B cell (primary cell): ENCODE results near the gene AFG1L. TPM values are rescaled to one million over a fixed set of nuclear protein-coding genes. Genes with fewer than 3 reads are reported as not detected.

Experiments used
- ATAC-seq: fragments of 200-7000 bp; cut with Tn5 transposase; one replicate; pipeline ENCODE4 v1.10.0; 2021; ENCODE audit warnings: low read depth, mild to moderate bottlenecking, moderate number of reproducible peaks, moderate library complexity
- CTCF ChIA-PET: fragments of 350-600 bp; sonication (Branson Sonifier 250); formaldehyde crosslinking; loops from one replicate; lab custom pipeline; 2021; ENCODE audit warnings: antibody characterized with exemption, inconsistent platforms; lab: Charles Lee
- POLR2A ChIA-PET: fragments of 350-600 bp; sonication (Branson Sonifier 250); formaldehyde crosslinking; loops from one replicate; lab custom pipeline; 2021; ENCODE audit warnings: antibody characterized with exemption; lab: Charles Lee
- DNase-seq: peaks from one replicate; pipeline ENCODE4 v3.0.0; 2013
- H2AFZ ChIP-seq: 2 replicates; pipeline ENCODE4 v1.6.1; 2012; ENCODE audit warnings: mild to moderate bottlenecking, low read depth, low read length; ENCODE audit not compliant: insufficient read depth, poor library complexity, severe bottlenecking
- H3K27ac ChIP-seq, 2 donors: 1 replicate in 1 of 2; 2 replicates in 1 of 2; pipeline ENCODE4 v1.5.1; 2012 to 2013; ENCODE audit warnings: low read length in 2 of 2, mild to moderate bottlenecking in 2 of 2, moderate library complexity in 1 of 2
- H3K27me3 ChIP-seq, 4 experiments: fragments of 200-600 bp in 1 of 4; sonication (generic) in 1 of 4; replicated peaks in 1 of 4; 1 replicate in 2 of 4; 2 replicates in 2 of 4; pipeline versions ENCODE4 v1.6.1 to v1.7.0; 2013 to 2016; ENCODE audit warnings: low read length in 3 of 4, mild to moderate bottlenecking in 2 of 4, mixed read lengths in 1 of 4, moderate library complexity in 1 of 4; ENCODE audit not compliant: insufficient read depth in 4 of 4, control insufficient read depth in 3 of 4; ENCODE audit errors: control extremely low read depth in 1 of 4
- H3K36me3 ChIP-seq, 2 experiments: replicated peaks in 1 of 2; 1 replicate in 1 of 2; 2 replicates in 1 of 2; pipeline versions ENCODE4 v1.6.1 to v1.7.1; 2013; ENCODE audit warnings: low read length in 1 of 2; ENCODE audit not compliant: insufficient read depth in 2 of 2, control insufficient read depth in 1 of 2; ENCODE audit errors: control extremely low read depth in 1 of 2, extremely low read depth in 1 of 2
- H3K4me1 ChIP-seq, 2 donors: fragments of 200-600 bp in 1 of 2; sonication (generic) in 1 of 2; 1 replicate in 1 of 2; 2 replicates in 1 of 2; pipeline versions ENCODE4 v1.5.1 to v1.6.1; 2013 to 2017; ENCODE audit warnings: low read length in 2 of 2; ENCODE audit not compliant: control insufficient read depth in 2 of 2, insufficient read depth in 2 of 2
- H3K4me2 ChIP-seq: replicated peaks from 2 replicates; pipeline ENCODE3; 2012; ENCODE audit warnings: mild to moderate bottlenecking, low read depth, low read length; ENCODE audit not compliant: poor library complexity, severe bottlenecking
- H3K4me3 ChIP-seq, 5 experiments: fragments of 200-600 bp in 1 of 5; sonication (generic) in 1 of 5; 1 replicate in 3 of 5; 2 replicates in 2 of 5; pipeline versions ENCODE4 v1.5.1 to v1.7.0; 2011 to 2016; ENCODE audit warnings: low read length in 4 of 5, mild to moderate bottlenecking in 4 of 5, low read depth in 2 of 5, control low read depth in 1 of 5, moderate library complexity in 1 of 5; ENCODE audit not compliant: insufficient read depth in 1 of 5; ENCODE audit errors: control extremely low read depth in 1 of 5, extremely low read depth in 1 of 5
- H3K79me2 ChIP-seq: fragments of 200-600 bp; sonication (generic); one replicate; pipeline ENCODE4 v1.6.0; 2016; ENCODE audit warnings: low read length; ENCODE audit not compliant: control insufficient read depth, insufficient read depth
- H3K9ac ChIP-seq: fragments of 200-600 bp; sonication (generic); 2 replicates; pipeline ENCODE4 v1.6.1; 2017; ENCODE audit warnings: mild to moderate bottlenecking, low read length, moderate library complexity
- H3K9me3 ChIP-seq, 3 donors: one replicate each; pipeline versions ENCODE4 v1.6.1 to v1.7.1; 2013; ENCODE audit warnings: low read length in 2 of 3; ENCODE audit not compliant: control insufficient read depth in 2 of 3, insufficient read depth in 1 of 3; ENCODE audit errors: control extremely low read depth in 1 of 3
- H4K20me1 ChIP-seq: 2 replicates; pipeline ENCODE4 v1.6.0; 2012; ENCODE audit warnings: mild to moderate bottlenecking, low read length; ENCODE audit not compliant: insufficient read depth, control insufficient read depth, poor library complexity, severe bottlenecking
- H3K27ac Mint-ChIP-seq: one replicate; pipeline ENCODE4 v1.8.0; 2021; ENCODE audit warnings: mixed read lengths
- H3K27me3 Mint-ChIP-seq: one replicate; pipeline ENCODE4 v1.8.0; 2021; ENCODE audit warnings: mixed read lengths
- H3K4me1 Mint-ChIP-seq: one replicate; pipeline ENCODE4 v1.8.0; 2021; ENCODE audit warnings: mixed read lengths
- H3K4me3 Mint-ChIP-seq: one replicate; pipeline ENCODE4 v1.8.0; 2021; ENCODE audit warnings: mixed read lengths
- H3K9me3 Mint-ChIP-seq: one replicate; pipeline ENCODE4 v1.8.0; 2022; ENCODE audit warnings: mixed read lengths; ENCODE audit not compliant: insufficient read depth
- EZH2 ChIP-seq: IDR thresholded peaks from 2 replicates; pipeline ENCODE4 v1.6.1; 2012; ENCODE audit warnings: borderline replicate concordance, low read depth, mild to moderate bottlenecking, moderate library complexity, low read length; ENCODE audit not compliant: insufficient read depth, poor library complexity, severe bottlenecking
- whole genome bisulfite sequencing: methylation state at CpG from one replicate; pipeline ENCODE4 v1.1.5; 2013; ENCODE audit warnings: missing lambda C conversion rate; ENCODE audit not compliant: insufficient coverage; 5-methylcytosine and 5-hydroxymethylcytosine counted together
- intact Hi-C: fragments of 100-400 bp; cut with micrococcal nuclease; formaldehyde crosslinking; loops from one replicate; pipeline ENCODE4 v1.10.0; 2022
- polyA plus RNA-seq: library from polyadenylated mRNA; depleted of rRNA; stranded (reverse); fragments of >200 nt; gene quantifications from 2 replicates; pipeline ENCODE4 v1.2.3, GENCODE V29; 2012
- total RNA-seq, 2 donors: library from RNA; stranded (reverse); fragments of 120-200 nt in 1 of 2; gene quantifications; 1 replicate in 1 of 2; 2 replicates in 1 of 2; pipeline versions ENCODE4 v1.2.3 to v1.2.4, GENCODE V29; 2013 to 2022
- TF ChIP-seq, protein P1 (sequence below): fragments of 200-600 bp; IDR thresholded peaks from one replicate; pipeline ENCODE4 v1.8.0; 2022; ENCODE audit warnings: antibody characterized with exemption, mild to moderate bottlenecking

The AFG1L gene
- total and polyA plus RNA-seq, 2 donors (not counting 1 experiment from before 2014, with no cell fraction given): 1.8 to 14.2 TPM

DNA sequence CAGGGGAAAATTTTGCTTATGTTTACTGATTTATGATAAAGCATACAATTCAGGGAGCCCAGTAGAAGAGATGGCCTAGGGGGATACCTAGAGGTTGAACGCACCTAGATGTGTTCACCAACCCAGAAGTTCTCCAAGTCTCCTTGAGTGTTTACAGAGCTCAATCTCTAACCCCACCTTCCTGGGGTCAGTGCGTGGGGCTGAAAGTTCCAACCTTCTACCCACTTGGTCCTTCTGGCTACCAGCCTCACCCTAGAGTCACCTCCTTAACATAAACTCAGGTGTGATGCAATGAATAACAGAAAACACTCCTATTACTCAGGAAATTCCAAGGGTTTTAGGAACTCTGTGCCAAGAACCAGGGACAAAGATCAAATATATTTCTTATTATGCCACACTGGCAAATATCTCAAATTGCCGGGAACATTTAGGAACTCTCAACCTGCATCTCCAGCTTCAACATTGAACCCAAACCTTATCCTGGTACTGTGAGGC, 26.4 kb downstream of the AFG1L start:
- Histone ChIP-seq H3K4me3 (no peak overlapping the region), H3K27ac (no peak overlapping the region), H4K20me1 (no peaks in the 10 kb centered on the region), H3K36me3 (peaks cover 0 to 7% of the 10 kb centered on the region in 2 experiments), H3K4me1 (no peaks in the 10 kb centered on the region), H3K27me3 (no peaks in the 10 kb centered on the region), H2AFZ (no peak overlapping the region), H3K4me2 (no peak overlapping the region), H3K9me3 (no peaks in the 10 kb centered on the region), H3K79me2 (no peaks in the 10 kb centered on the region), H3K9ac (no peak overlapping the region)
- CTCF ChIA-PET: no interaction called here
- 100% methylated on average over 3 of the region's 3 CpGs for WGBS
- POLR2A ChIA-PET: no interaction called here
- intact Hi-C loops: no loop called here
- Mint-ChIP-seq H3K27me3 (no peaks in the 10 kb centered on the region), H3K4me1 (peaks cover 2% of the 10 kb centered on the region), H3K27ac (no peak overlapping the region), H3K4me3 (no peak overlapping the region), H3K9me3 (no peaks in the 10 kb centered on the region)
- DNase-seq (no peak), ATAC-seq (no peak)
- no peak for TF ChIP-seq EZH2
- TF ChIP-seq, protein P1, sequence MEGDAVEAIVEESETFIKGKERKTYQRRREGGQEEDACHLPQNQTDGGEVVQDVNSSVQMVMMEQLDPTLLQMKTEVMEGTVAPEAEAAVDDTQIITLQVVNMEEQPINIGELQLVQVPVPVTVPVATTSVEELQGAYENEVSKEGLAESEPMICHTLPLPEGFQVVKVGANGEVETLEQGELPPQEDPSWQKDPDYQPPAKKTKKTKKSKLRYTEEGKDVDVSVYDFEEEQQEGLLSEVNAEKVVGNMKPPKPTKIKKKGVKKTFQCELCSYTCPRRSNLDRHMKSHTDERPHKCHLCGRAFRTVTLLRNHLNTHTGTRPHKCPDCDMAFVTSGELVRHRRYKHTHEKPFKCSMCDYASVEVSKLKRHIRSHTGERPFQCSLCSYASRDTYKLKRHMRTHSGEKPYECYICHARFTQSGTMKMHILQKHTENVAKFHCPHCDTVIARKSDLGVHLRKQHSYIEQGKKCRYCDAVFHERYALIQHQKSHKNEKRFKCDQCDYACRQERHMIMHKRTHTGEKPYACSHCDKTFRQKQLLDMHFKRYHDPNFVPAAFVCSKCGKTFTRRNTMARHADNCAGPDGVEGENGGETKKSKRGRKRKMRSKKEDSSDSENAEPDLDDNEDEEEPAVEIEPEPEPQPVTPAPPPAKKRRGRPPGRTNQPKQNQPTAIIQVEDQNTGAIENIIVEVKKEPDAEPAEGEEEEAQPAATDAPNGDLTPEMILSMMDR: no peak

DNA sequence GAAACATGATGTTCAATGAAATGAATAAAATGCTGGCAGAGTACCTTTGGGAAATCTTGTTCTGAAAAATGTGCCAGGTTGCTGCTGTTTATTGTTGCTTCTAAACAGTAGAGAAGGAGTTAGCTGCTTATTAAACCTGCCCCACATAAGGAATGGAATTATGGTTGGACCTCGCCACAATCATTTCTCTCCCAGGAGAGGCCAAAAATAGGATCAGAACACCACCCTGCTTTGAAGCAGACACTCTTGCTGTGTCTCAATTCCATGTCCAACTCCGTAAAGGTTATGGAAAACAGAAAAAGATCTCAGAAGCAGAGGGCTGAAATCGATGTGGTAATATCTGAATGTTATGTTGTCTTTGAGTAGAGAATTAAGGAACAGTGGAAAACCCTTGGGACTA, 27.9 kb downstream of the AFG1L start:
- Histone ChIP-seq H3K9me3 (no peaks in the 10 kb centered on the region), H3K27me3 (no peaks in the 10 kb centered on the region), H4K20me1 (no peaks in the 10 kb centered on the region), H3K27ac (no peak overlapping the region), H3K9ac (no peak overlapping the region), H3K79me2 (no peaks in the 10 kb centered on the region), H3K36me3 (peaks cover 0 to 13% of the 10 kb centered on the region in 2 experiments), H3K4me3 (no peak overlapping the region), H3K4me1 (no peaks in the 10 kb centered on the region), H3K4me2 (no peak overlapping the region), H2AFZ (no peak overlapping the region)
- no peak overlapping the region for H3K4me3 Mint-ChIP-seq
- ATAC-seq (no peak), DNase-seq (no peak)
- no peaks in the 10 kb centered on the region for H3K27me3 Mint-ChIP-seq
- intact Hi-C loops: no loop called here
- no peak overlapping the region for H3K27ac Mint-ChIP-seq
- TF ChIP-seq, protein P1: no peak
- TF ChIP-seq EZH2: no peak
- 97% methylated on average over 2 of the region's 3 CpGs for WGBS
- CTCF ChIA-PET: no interaction called here
- H3K9me3 Mint-ChIP-seq: no peaks in the 10 kb centered on the region
- no peaks in the 10 kb centered on the region for H3K4me1 Mint-ChIP-seq
- POLR2A ChIA-PET: no interaction called here
